GM19463 (cell line): ENCODE results near the gene MED10.
"Not testable (repeated sequence)": the region's sequence is repeated elsewhere in the genome, so short reads cannot be mapped to it uniquely, and the experiment has no call there.

Experiments
- ATAC-seq: cut with Tn5 transposase; IDR thresholded peaks from one replicate; pipeline ENCODE4 v1.9.1; 2021; ENCODE audit warnings: mild to moderate bottlenecking, moderate library complexity; ENCODE audit not compliant: unreplicated experiment

The MED10 gene

GRCh38 chr5:6376974-6377520 is 1.3 kb downstream of the MED10 start:
- ATAC-seq = no peak

- ATAC-seq = no peak
These were observed 5.1 kb downstream of the MED10 start for GRCh38 chr5:6373081-6373846.

- ATAC-seq = no peak
These were observed 5.9 kb downstream of the MED10 start for GRCh38 chr5:6372251-6373080.

GRCh38 chr5:6371079-6371810 is 7.1 kb downstream of the MED10 start:
- ATAC-seq = no peak

GRCh38 chr5:6370580-6370979 is 7.8 kb downstream of the MED10 start:
- ATAC-seq = no peak

GRCh38 chr5:6365977-6366590 is 12.3 kb downstream of the MED10 start:
- ATAC-seq = no peak

GRCh38 chr5:6365142-6365976 is 13.0 kb downstream of the MED10 start:
- ATAC-seq = no peak

- ATAC-seq = not testable (repeated sequence)
These were observed 14.8 kb downstream of the MED10 start for GRCh38 chr5:6363454-6364011.

GRCh38 chr5:6362846-6363245 is 15.5 kb downstream of the MED10 start:
- no peak for ATAC-seq

GRCh38 chr5:6361101-6361500 is 17.2 kb downstream of the MED10 start:
- ATAC-seq = no peak

GRCh38 chr5:6360323-6361072 is 17.8 kb downstream of the MED10 start:
- ATAC-seq = peak; percentile 12

GRCh38 chr5:6359555-6360322 is 18.6 kb downstream of the MED10 start:
- ATAC-seq = peak; percentile 71

- no peak for ATAC-seq
These were observed 19.9 kb downstream of the MED10 start for GRCh38 chr5:6358434-6358820.

GRCh38 chr5:6357817-6358433 is 20.4 kb downstream of the MED10 start:
- not testable (repeated sequence) for ATAC-seq

GRCh38 chr5:6356578-6357164 is 21.7 kb downstream of the MED10 start:
- ATAC-seq = no peak

GRCh38 chr5:6355294-6355693 is 23.1 kb downstream of the MED10 start:
- no peak for ATAC-seq

GRCh38 chr5:6354848-6355247 is 23.5 kb downstream of the MED10 start:
- ATAC-seq = no peak
